HL-60/S4 treated with phorbol 12-myristate 13-acetate at 8.2 ng/mL for 4 days and 3 days (cell line): ENCODE results near the gene MAPKAP1.

Source experiments
- in situ Hi-C: fragments of 300-500 bp; cut with MboI; formaldehyde crosslinking; loops from 2 replicates; pipeline ENCODE4 v1.15.0; 2022; ENCODE audit warnings: low sequenced_read_pairs

MAPKAP1 gene

GRCh38 chr9:125706651-125707471 is at the start of gene MAPKAP1:
Gene MAPKAP1, minus strand, starts transcription at chr9:125707208. Its CDS starts 34,634 bp downstream, at chr9:125672574.
- in situ Hi-C loops: no loop called here

- in situ Hi-C loops: no loop called here
Observed at GRCh38 chr9:125756518-125756917, 49.5 kb upstream of the MAPKAP1 start.

GRCh38 chr9:125755340-125755739 is 48.3 kb upstream of the MAPKAP1 start:
- in situ Hi-C loops: no loop called here

DNA sequence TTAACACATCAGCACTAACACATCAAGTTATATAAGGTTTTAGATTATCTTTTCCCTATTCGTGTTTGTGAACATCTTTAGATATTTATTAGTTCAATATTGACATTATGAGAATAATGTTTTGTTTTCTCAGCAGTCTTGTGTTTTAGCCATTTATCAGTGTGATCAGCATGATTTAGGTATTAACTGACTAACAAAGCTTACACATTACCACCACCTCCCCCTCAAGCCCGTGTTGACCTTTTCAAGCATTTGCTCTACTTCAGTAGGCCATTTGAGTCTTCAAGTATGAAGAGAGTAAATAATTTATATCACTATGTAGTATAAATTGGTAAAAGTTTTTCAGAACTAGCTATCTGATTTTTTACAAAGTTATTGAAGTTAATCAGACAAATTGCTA is 47.1 kb upstream of the MAPKAP1 start:
- in situ Hi-C loops: no loop called here

DNA sequence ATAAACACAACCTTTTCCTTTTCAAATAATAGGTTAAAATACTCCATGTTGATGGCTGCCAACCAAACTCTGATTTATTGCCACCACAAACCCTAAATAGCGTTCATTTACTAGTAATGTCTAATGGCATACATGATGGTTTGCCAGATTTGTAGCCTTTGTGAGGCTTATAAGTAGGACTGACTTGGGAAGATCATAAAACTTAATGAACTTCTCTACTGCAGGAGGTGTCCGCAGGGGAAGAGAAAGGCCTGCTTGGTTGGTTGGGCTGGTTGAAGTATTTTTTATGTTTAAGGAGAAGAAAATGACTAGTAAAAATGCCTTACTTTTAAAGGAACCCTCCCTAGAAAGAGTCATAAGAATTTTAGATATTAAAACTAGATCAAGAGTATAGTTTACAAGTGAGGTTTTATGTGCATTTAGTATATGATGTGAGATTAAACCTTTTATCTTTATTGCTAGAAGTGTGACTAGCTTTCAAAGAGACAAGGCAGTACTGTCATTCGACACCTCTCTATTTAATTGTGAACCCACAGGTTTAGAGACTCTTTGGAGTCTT is 45.1 kb upstream of the MAPKAP1 start:
- in situ Hi-C loops: no loop called here

DNA sequence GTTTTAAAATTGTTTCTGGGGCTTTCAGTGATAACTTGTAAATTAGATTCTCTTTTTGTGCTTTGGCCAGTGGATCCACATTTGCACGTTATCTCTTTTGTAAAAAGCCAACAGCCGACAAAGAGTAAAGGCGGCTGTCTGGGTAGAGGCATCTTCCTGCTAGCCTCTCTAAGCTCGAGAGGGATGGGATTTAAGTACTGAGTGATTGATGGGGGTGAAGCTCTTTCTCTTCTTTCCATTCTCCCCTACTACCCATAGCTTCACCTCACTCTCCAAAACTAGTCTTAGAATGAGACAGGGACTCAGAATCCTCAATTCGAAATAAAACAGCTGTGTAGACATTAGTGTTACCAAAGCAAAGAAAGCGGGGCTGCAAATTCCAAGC is 43.6 kb upstream of the MAPKAP1 start:
- in situ Hi-C loops: no loop called here

- in situ Hi-C loops: no loop called here
Observed at GRCh38 chr9:125749951-125750626, 43.1 kb upstream of the MAPKAP1 start.

DNA sequence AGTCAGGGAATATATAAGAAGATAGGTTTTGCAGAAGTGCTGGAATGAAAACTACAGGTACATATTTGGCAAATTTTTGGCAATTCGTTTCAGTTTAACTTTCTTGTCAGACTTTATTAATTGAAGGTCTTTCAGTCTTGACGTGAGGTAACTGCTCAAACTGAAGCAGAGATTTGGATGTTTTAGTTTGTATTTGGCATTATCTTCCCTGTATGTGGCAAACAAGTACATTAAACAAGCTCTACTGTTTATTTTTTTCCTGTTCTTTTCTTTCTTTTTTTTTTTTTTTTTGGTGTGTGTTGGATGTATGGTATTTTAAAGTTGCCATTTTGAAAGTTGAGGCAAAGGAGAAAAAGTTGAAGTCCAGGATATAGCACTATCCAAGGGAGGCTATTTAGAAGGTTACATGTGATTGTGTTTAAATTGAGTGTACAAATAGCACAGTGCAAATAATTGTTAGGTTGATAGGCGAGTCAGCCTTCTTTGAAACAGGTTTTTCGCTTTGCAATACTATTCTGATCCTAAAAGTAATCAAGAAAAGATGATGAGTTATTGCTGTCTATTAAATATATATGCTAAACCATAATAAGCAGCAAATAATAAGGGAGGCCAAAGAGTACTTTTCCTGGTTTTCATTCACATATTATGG is 42.4 kb upstream of the MAPKAP1 start:
- in situ Hi-C loops: no loop called here

DNA sequence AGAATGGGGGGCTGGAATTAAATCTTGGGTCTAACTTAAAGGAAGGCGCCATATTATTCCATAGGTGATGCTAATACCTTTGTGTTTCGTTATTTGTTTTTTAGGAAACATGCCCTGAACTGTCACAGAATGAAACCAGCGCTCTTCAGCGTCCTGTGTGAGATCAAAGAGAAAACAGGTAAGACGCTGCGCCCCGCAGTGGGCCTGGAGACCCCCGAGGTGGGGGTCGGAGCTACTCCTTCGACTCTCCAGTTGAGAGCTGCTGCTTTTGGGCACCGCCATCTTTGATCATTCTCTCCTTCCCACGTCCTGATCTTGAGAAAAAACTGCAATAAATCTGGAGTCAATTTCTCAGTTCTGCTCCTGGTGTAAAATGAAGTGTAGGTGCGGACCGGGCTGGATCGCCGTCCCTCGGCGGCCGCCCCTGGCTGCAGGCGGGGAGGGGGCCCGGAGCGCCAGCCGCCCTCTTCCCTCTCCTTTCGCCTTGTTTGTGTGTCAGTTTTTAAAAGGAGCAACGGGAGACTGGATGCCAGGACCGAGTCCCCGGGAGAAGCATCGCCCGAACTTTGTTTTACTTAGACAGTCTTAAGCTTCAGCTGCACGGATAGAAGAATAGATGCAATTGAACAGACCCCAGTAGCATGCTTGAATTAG is 41.6 kb upstream of the MAPKAP1 start:
- in situ Hi-C loops: no loop called here

DNA sequence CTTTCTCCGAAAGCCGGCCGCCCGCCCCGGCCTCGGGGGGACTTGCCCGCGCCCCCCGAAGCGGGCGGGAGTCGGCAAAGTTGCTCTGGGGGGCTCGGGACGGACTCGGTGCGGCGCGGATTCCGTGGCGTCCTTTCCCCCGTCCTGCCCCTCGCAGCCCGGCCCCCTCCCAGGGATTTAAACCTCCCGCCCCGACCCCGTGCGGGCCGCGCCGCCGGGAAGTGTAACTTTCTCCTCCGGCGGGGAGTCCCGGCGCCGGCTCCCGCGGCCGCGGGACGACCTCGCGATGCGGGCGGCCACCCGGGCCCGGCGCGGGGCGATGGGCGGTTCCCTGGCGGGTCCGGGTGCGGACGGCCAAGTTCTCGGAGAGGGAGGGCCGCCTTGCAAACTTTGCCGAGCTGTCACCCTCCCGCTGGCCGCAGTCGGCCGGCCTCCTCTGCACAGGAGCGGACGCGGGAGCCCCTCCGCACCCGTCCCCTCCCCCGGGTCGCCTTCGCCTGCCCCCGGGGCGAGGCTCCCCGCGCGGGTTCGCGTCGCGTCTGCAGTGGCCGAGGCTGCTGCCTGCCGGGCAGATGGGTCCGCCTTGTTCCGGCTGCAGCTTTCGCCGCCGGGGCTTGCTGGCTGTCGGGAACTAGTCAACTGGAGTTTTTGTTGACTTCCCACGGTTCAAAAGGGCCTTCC is 40.9 kb upstream of the MAPKAP1 start:
- in situ Hi-C loops: no loop called here

DNA sequence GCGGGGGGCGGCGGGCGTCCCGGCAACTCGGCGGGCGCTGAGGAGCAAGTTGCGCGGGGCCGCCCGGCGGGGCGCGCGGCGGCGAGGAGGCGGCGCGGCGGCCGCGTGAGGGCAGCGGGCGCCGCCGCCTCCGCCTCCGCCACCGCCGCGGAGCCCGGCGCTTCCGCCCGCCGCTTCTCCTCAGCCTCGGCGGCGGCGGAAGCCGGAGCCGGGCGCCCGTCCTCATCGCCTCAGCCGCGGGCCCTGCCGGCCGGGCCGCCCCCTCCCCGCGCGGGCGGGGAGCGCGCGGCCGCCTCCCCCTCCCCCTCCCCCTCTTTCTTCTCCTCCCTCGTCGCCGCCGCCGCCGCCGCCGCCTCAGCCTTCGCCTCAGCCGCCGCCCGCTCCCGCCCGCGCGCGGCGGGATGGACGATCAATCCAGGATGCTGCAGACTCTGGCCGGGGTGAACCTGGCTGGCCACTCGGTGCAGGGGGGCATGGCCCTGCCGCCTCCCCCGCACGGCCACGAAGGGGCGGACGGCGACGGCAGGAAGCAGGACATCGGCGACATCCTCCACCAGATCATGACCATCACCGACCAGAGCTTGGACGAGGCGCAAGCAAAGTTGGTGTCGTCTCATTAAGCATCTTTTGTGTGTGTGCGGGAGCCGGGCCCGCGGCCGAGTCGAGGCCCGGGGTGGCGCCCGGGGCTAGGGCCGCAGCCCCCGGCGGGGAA is 40.2 kb upstream of the MAPKAP1 start, which contains the start of gene PBX3:
PBX3 (plus strand) TSS at position 321 of the 712 bp plus-strand sequence.
- in situ Hi-C loops: no loop called here

DNA sequence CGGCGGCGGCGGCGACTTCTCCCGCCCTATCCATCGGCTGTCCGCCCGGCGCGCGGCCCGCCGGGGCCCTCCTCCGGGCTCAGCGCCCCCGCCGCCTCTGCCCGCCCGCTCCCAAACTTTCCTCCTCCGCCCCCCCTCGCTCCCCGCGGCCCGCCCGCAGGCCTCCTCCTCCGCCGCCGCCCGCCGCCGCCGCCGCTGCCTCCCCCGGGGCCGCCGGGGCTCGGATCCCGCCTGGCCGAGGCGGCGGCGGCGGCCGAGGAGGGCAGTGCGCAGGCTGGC is 39.7 kb upstream of the MAPKAP1 start:
- in situ Hi-C loops: no loop called here

- in situ Hi-C loops: no loop called here
Observed at GRCh38 chr9:125746017-125746773, 39.2 kb upstream of the MAPKAP1 start.

GRCh38 chr9:125745682-125746016 is 38.6 kb upstream of the MAPKAP1 start:
- in situ Hi-C loops: no loop called here

DNA sequence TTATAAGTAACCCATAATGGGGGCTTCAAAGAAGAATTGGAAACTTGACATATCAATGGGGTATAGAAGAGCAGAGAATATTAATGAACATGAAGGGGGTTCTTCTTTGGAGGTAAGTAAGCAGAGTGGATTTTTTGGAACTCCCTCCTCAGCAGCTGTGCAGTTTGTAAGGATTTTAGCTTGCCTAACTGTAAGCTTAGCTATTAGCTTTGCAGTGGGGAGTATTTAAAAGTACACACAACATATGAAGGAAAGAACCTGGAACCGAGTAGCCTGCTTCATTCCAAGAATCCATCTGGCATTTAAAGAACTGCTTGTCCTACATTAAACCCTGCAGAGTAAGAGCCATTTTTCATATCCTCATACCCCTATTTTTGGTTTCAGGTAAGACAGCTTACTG is 38.0 kb upstream of the MAPKAP1 start:
- in situ Hi-C loops: no loop called here

DNA sequence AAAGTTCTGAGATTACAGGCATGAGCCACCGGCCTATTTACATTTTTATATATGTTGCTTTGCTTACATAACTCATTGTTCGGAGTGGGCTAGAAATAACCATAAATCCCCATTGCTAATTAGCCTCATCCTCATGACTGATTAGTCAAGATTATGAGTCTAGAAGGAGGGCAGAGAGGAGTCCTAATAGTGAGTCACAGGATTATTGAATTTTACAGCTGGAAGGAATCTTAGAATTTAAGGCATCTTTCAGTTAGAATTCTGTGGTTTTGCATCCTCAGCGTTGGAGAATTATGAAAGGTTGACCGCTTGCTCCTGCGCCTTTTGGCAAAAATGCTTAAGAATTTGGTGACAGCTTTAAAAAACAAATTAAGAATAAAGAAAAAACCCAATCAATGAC is 37.6 kb upstream of the MAPKAP1 start:
- in situ Hi-C loops: no loop called here

DNA sequence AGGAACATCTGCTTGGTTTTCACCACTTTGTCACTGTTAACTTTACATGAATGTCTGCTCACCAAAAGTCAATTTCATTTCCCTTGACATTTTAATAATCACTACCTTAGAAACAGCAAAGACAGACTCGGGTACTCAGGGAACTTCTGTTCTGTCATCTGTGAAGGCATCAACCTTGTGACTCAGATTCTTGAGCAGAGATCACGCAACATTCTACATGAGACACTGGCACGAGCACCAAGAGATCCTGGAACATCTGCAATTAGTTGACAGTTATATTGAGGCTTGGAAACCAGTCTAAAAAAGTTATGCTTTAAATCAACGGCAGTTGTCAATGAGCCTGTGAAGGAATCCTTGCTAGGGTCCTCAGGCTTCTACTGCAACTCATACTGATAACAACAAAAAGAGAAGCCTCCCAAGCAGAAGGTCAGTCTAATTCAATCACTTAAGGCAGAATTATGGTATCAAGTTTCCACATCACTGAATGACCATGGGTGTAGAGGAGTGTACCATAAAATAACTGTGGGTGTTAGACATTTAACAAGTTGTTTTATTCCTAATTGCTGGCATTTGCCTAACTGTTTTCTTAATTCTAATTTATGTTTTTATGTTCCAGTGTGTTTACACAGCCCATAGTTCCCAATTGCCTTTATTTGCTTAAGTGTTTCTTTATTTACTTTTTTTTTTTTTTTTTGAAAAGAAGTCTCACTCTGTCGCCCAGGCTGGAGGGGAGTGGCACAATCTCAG is 36.8 kb upstream of the MAPKAP1 start:
- in situ Hi-C loops: no loop called here

- in situ Hi-C loops: no loop called here
Observed at GRCh38 chr9:125742657-125743056, 35.6 kb upstream of the MAPKAP1 start.

- in situ Hi-C loops: no loop called here
Observed at GRCh38 chr9:125739436-125739835, 32.4 kb upstream of the MAPKAP1 start.
